HS-27A (cell line): ENCODE results near the gene NMRK2.
"Not testable (repeated sequence)": the region's sequence is repeated elsewhere in the genome, so short reads cannot be mapped to it uniquely, and the experiment has no call there.

Source experiments
- DNase-seq: peaks from one replicate; pipeline ENCODE4 v3.0.0-alpha.2; 2012; ENCODE audit warnings: low read depth, missing footprints

NMRK2 gene

GRCh38 chr19:3936506-3937442 lies 3.9 kb downstream of the NMRK2 start:
- DNase-seq, result no peak

DNA sequence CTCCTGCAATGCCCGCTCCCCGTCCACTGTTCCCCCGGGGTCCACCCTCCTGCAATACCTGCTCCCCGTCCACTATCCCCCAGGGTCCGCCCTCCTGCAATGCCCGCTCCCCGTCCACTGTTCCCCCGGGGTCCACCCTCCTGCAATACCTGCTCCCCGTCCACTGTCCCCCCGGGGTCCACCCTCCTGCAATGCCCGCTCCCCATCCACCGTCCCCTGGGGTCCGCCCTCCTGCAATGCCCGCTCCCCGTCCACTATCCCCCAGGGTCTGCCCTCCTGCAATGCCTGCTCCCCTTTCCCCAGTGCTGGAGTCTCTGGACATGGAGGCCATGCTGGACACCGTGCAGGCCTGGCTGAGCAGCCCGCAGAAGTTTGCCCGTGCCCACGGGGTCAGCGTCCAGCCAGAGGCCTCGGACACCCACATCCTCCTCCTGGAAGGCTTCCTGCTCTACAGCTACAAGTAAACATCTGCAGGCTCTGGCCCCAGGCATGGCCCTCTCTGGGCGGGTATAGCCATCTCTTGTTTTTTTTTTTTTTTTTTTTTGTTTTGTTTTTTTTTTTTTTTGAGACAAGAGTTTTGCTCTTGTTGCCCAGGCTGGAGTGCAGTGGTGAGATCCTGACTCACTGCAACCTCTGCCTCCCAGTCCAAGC lies 5.6 kb downstream of the NMRK2 start:
- not testable (repeated sequence) for DNase-seq

DNA sequence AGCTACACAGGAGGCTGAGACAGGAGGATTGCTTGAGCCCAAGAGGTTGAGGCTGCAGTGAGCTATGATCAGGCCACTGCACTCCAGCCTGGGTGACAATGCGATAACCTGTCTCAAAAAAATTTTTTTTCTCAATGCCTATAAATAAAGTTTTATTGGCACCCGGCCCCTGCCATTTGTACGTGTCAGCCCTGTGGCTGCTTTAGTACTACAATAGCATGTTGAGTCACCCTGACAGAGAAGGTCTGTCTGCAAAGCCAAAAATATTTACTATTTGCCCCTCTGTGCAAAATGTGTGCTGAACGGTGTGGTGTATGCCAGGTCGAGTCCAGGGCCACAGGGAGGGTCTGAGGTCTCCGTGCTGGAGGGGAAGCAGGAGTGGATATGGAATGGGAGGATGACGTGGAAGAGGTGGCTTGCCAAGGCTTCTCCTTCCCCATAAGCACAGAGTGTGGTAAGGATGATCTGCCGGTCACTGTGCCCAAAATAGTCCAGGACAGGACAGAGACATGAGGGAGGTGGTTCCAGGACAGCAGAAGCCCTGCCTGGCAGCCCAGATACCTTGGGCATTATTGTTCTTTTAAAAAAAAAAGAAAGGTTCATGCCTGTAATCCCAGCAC lies 10.0 kb downstream of the NMRK2 start:
- no peak for DNase-seq

GRCh38 chr19:3944018-3944721 lies 11.3 kb downstream of the NMRK2 start:
- DNase-seq, result no peak

- DNase-seq, result no peak
These were observed 13.0 kb downstream of the NMRK2 start for GRCh38 chr19:3945838-3946237.

- not testable (repeated sequence) for DNase-seq
These were observed 14.6 kb downstream of the NMRK2 start for GRCh38 chr19:3947316-3947933.

- no peak for DNase-seq
These were observed 16.4 kb downstream of the NMRK2 start for GRCh38 chr19:3949294-3949693.

GRCh38 chr19:3949997-3950859 lies 17.4 kb downstream of the NMRK2 start:
- no peak for DNase-seq

DNA sequence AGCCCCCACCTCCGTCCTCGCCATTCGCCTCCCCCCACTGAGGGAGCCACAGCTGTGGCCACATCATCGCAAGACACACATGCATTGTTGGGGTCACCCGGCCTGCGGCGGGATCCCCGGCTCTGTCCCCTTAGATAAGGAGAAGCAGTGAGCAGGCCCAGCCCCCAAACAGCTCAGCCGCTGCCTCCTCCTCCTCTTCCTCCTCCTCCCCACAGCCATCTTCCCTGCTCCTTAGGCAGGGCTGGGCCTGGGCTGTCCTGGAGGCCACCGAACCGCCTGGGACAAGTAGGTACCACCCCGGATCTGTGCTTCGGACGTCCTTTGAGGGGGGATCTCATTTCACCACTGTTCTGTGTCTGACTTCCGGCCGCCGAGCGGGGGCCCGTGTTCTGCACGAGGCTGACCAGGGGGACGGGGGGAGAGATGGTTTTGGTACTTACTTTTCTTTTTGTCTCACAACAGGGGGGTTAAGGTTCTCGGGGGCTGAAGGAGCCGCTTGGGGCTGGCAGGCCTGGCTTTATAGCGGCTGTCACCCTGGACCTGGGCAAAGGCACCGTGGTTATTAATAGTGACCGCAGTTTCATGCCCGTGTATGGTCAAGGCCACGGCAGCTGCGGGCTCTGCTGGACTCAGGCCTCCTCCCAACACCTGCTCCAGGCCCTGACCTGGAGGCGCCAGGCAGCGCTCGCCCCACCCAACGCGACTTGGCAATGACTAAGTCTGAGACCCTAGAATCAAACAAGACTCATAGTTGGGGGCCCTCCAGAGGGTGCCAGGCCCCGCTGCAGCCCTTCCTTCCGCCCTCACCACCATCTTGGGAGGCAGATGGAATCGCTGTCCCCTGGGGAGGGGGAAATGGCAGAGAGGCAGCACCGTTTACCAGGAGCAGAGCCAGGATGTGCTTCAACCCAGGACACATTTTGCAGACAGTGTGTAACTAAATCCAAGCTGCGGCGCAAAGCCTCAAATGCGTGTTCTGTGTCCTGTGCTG lies 18.3 kb downstream of the NMRK2 start:
- DNase-seq, result no peak

DNA sequence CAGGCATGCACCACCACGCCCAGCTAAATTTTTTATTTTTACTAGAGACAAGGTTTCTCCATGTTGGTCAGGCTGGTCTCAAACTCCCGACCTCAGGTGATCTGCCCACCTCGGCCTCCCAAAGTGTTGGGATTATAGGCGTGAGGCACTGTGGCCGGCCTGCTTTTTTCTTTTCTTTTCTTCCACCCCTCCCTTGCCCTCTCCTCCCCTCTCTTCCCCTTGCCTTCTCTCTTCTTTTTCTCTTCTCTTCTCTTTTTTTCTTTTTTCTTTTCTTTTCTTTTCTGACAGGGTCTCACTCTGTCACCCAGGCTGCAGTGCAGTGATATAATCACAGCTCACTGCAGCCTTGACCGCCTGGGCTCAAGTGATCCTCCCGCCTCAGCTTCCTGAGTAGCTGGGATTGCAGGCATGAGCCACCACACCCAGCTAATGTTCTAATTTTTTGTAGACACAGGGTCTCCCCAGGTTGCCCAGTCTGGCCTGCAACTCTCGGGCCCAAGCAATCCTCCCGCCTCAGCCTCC lies 19.9 kb downstream of the NMRK2 start:
- DNase-seq, result not testable (repeated sequence)

- DNase-seq, result no peak
These were observed 21.2 kb downstream of the NMRK2 start for GRCh38 chr19:3954107-3954506.

DNA sequence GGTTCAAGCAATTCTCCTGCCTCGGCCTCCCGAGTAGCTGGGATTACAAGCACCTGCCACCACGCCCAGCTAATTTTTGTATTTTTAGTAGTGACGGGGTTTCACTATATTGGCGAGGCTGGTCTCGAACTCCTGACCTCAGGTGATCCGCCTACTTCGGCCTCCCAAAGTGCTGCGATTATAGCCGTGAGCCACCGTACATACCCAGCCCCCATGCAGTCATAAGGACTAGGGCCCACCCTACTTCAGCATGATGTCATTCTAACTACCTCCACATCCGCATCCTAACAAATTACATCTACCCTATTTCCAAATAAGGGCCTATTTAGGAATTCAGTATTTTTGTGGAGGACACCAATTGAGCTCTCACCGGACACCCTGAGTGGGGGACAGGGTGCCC lies 22.4 kb downstream of the NMRK2 start:
- not testable (repeated sequence) for DNase-seq

GRCh38 chr19:3955688-3956087 lies 22.8 kb downstream of the NMRK2 start:
- no peak for DNase-seq

DNA sequence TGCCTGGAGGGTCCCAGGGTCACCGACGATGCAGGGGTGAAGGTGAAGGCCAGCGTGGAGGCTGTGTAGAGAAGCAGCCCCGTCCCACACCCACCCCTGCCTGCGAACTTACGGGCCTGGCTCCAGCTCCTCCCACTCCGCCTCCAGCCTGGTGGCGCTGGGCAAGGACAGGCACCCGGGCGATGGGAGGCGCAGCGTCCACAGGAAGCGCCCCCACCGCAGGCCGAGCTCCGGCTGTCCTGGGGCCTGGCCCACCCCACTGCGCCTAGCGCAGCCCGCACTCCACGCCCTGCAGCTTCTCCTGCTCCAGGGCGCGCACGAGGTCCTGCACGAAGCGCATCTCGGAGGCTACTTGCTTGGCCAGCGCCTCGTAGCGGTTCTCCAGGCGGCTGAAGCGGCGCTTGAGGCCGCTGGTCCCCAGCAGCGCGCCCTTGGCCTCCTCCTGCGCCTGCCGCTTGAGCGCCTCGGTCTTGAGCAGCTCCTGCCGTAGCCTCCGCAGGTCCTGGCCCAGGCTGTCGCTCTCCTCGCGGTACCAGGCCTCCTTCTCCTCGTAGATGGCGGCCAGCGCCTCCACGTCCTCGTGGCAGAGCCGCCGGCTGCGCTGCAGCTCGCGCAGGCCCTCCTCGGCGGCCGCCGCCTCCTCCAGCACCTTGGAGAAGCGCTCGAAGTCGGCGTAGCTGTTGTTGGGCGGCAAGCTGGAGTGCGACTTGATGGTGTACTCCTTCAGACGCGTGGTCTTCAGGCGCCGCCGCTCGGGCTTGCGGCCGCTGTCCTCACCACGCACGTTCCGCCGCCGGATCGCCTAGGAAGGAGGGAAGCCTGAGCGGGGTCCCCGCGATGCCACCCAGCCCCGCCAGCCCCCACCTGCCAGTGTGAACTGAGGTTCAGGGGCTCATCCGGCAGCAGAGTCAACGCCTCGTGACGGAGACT lies 26.2 kb downstream of the NMRK2 start:
- no peak for DNase-seq

DNA sequence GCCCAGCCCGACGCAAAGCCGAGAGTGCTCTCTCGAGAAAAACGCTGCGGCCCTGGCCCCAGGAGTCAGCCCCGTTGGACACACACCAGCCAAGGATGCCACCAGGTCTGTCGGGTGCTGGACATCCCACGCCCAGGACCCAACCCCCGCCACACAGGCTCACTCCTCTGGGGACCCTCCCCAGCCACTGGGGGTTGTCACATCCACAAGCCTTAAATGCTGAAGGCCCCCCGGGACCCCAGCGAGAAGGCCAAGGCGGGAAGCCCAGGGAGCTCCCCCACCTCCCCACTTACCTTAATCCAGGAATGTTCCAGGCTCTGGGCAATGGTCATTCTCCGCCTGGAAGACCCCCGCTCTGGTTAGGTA lies 26.9 kb downstream of the NMRK2 start:
- no peak for DNase-seq

- no peak for DNase-seq
These were observed 28.1 kb downstream of the NMRK2 start for GRCh38 chr19:3961007-3961406.

DNA sequence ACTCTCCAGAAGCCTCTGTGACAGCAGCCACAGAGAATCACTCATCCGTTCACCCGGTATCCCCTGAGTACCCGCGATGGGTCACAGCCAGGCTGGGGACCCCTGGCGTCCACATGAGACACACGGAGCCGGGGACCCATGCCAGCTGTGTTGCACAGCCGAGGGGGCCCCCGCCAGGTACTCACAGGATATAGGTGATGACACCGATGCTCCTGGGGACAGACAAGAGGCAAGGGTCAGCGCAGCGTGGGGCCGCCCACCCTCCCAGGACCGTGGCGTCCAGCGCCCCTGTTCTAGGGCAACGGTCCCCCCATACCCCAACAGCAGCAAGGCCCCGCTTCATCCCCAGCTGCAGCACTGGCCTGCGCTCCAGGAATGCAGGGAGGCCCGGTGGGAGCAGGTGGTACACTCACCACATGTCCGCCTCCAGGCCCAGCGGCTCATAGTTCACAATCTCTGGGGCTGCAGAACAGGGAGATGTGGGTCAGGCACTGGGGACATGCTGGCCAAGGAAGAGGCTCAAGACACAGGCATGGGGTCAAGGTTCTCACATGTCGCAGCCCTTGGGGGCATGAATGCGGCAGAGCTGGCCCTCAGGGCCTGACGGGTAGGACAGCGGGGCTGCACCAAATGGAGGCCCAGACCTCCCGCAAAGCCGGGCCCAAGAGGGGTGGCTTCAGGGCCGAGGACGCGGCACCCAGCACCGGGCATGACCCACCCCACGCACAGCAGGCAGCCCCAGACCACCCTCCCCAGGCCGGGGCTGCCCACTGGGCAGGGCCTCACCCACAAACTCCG lies 30.8 kb downstream of the NMRK2 start:
- DNase-seq, result no peak
